GM19351 (cell line): Measurements from ENCODE around the gene STEAP3.
A peak's percentile ranks its signal among the peaks of the same experiment; 100 is the strongest.

ENCODE experiments used
- ATAC-seq: cut with Tn5 transposase; IDR thresholded peaks from one replicate; pipeline ENCODE4 v1.9.1; 2021; ENCODE audit warnings: mild to moderate bottlenecking, moderate library complexity; ENCODE audit not compliant: unreplicated experiment

STEAP3 gene

GRCh38 chr2:119223521-119224390 is at the start of gene STEAP3:
STEAP3 (plus strand) TSS chr2:119223834; CDS start chr2:119231013, 7,179 bp downstream.
- ATAC-seq = peak; percentile 78

- ATAC-seq = peak; percentile 80
These were observed 49.2 kb upstream of the STEAP3 start for GRCh38 chr2:119174216-119174992.

GRCh38 chr2:119174993-119175347 is 48.7 kb upstream of the STEAP3 start:
- ATAC-seq = no peak

GRCh38 chr2:119175517-119175916 is 48.1 kb upstream of the STEAP3 start:
- no peak for ATAC-seq

GRCh38 chr2:119177171-119177837 is 46.3 kb upstream of the STEAP3 start:
- no peak for ATAC-seq

GRCh38 chr2:119177838-119178190 is 45.8 kb upstream of the STEAP3 start:
- no peak for ATAC-seq

- ATAC-seq = no peak
These were observed 44.9 kb upstream of the STEAP3 start for GRCh38 chr2:119178776-119179175.

GRCh38 chr2:119179202-119179601 is 44.4 kb upstream of the STEAP3 start:
- no peak for ATAC-seq

- ATAC-seq = no peak
These were observed 43.6 kb upstream of the STEAP3 start for GRCh38 chr2:119179991-119180390.

- ATAC-seq = no peak
These were observed 42.7 kb upstream of the STEAP3 start for GRCh38 chr2:119180892-119181291.

GRCh38 chr2:119181391-119181790 is 42.2 kb upstream of the STEAP3 start:
- no peak for ATAC-seq

GRCh38 chr2:119181791-119182445 is 41.7 kb upstream of the STEAP3 start:
- no peak for ATAC-seq

- no peak for ATAC-seq
These were observed 39.1 kb upstream of the STEAP3 start for GRCh38 chr2:119184512-119184911.

- no peak for ATAC-seq
These were observed 33.1 kb upstream of the STEAP3 start for GRCh38 chr2:119190321-119191111.

- ATAC-seq = no peak
These were observed 30.7 kb upstream of the STEAP3 start for GRCh38 chr2:119192893-119193292.

GRCh38 chr2:119195001-119195400 is 28.6 kb upstream of the STEAP3 start:
- ATAC-seq = no peak

GRCh38 chr2:119195887-119196286 is 27.7 kb upstream of the STEAP3 start:
- ATAC-seq = no peak

GRCh38 chr2:119196301-119197125 is 27.1 kb upstream of the STEAP3 start:
- no peak for ATAC-seq

GRCh38 chr2:119197126-119197405 is 26.6 kb upstream of the STEAP3 start:
- ATAC-seq = no peak
